Measurements from ENCODE around the gene CAMK1D.

Gene CAMK1D

DNA sequence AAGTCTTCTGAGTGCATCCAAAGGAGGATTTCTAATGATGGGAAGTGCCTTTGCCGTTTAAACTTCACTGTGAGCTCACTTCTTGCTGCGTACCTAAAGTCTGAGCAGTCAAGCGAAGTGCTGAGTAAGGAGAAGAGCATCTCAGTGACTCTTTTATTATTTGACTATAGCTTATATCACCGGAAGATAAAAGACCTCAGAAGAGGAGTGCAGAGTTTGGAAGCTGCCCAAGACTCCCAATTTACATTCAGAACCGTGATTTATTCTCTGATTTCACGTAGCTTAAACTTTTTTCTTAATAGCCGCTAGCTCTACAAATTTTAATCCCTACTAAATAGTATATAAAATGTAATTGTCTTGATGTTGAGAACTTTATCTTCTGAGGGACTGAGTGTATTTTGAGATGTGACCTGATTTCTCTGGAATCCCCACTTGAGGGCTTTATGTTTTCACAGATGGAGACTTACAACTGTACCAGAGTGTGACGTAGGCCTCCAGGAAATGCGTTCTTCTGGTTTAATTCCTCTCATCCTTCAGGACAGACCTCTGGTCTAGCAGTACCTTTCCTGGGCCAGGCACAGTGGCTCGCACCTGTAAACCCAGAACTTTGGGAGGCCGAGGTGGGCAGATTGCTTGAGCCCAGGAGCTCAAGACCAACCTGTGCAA lies 51.1 kb downstream of the CAMK1D start:
- DNase-seq (ENCODE audit: low read depth, low spot score) = peak; percentile 30

DNA sequence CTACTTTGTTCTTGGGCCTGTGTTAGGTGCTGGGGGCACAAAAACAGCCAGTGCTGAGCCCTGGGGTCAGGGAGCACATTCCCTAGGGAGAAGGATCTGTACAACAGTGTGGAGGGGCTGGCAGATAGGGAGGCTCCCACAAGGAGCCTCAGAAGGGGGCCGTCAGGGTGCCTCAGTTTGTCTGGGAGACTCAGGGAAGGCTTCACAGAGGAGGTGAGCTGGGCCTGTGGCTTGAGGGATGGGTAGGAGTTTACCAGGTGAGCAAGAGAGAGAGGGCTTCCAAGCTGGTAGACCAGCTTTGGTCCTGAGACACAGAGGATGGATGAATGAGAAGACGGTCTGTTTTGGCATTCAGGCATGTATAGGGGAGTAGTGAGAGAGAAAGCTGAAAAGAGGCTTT lies 52.1 kb downstream of the CAMK1D start:
- no peak for DNase-seq (ENCODE audit: low read depth, low spot score)

DNA sequence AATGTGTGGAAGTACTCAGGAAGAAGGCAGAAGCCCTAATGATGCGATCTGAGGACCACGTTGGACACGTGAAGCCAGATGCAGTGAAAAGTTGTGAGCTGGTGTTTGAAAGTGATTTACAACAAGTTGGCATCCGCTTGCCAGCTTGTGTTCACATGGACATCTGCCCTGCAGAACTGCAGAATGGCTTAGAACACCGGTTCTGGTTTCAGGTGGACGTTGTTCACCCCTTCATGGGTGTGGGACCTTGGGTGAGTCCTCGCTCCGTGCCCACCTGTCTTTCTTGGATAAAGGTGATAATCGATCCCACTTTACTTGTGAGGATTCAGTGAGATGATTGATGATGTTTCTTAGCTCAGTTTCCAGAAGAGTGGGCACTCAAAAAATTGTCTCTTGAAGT lies 53.8 kb downstream of the CAMK1D start:
- DNase-seq (ENCODE audit: low read depth, low spot score) = no peak

DNA sequence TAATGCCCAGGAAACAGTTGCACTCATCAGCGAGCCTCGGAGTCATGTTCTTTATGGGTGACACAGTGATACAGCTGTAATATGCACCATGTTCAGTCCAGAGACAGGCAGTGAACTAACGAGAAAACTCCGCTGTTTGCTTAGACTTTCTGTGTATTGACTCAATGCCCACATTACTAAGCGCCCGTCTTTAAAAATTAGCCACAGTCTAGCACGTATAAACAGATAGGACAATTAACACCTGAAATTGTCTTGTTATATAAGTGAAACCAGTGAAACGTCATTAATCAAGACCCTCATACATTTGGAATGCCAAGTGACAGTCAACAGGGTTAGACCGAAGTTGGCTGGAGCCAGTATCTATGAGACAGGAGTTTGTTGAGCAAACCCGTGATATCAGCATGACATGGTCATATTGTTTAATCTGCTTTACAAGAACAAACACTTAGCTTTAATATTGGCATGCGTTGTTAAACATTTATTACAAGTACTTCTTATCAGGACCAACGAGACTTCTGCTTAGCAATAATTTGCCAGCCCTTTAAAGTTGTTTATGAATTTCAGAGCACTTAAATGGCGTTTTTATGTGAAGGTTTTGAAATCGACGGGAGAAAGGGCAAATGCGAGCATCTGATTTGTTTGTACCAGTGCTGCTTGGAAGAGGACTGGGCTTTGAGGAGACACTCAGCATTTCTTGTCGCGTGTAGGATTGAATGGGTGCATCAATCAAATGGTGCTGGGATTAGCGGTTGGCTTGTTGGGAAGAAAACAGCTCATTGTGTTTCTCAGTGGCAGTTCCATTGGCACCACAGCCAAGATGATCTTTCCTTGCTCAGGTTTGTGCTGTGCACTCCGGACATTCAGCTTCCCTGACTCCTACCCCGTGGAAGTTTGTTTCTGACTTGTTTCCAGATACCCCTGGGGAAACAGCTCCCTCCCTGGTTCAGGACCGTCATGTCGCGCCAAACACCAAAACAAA lies 56.3 kb downstream of the CAMK1D start:
- DNase-seq (ENCODE audit: low read depth, low spot score) = no peak

DNA sequence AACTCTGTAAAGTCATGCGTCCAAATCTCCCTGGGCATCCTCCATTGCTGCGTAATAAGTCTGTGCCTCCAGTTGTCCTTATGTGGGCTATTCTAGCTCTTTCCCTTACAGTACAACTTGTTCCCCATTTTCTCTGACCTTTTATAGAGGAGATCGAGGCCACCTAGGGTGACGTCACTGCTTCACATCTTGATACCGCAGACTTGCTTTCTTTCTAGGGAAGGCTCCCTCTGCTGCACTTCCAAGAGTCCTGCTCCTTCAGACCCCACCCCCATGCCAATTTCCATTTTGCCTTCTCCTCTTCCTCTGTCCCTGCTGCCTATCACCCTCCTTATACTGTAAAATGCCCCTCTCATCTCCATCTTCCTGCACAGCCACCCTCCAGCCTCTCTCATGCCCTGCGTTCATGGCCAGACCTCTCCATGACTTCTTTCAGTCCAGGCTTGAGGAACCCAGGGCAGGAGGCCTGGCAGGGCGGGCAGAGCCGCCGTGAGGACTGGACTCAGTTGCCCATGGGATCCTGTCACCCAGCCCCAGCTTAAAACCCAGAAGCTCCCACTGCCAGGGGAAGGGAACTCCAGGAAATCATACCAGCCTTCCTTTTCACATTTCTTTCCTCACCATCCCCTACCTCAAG lies 57.5 kb downstream of the CAMK1D start:
- DNase-seq (ENCODE audit: low read depth, low spot score) = no peak

DNA sequence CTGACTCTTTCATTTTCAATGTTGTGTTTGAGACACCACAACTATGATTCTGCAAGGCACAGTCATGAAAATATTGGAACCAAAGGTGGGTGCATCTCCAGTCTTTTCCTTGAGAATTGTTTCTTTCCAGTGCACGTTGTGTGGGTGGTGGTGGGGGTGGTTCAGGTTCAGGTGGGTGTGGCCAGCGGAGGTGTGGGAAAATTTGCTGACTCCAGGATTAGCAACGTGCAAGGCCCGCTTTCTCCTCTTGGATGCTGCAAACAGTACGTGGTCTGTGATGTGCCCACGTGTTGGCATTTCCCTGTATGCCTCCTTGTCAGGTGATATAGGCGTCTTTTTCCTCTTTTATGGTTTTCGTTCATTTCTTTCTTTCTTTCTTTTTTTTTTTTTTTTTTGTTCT lies 59.1 kb downstream of the CAMK1D start:
- no peak for DNase-seq (ENCODE audit: low read depth, low spot score)

DNA sequence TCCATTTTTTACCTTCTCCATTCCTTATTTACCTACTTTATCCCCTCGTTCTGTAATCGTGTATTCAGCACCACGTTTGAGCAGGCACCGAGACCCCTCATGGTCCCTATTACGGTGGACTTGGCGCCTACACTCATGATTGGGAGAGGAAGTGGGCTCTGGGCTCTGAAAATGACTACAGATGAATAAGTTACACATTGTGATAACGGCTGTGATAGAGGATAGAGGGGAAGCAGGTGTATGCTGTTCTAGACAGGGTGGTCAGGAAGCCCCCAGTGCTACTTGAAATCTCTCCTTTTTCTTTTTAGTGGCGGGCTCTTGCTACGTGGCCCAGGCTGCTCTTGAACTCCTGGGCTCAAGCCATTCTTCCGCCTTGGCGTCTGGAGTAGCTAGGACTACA lies 59.8 kb downstream of the CAMK1D start:
- DNase-seq (ENCODE audit: low read depth, low spot score) = no peak

DNA sequence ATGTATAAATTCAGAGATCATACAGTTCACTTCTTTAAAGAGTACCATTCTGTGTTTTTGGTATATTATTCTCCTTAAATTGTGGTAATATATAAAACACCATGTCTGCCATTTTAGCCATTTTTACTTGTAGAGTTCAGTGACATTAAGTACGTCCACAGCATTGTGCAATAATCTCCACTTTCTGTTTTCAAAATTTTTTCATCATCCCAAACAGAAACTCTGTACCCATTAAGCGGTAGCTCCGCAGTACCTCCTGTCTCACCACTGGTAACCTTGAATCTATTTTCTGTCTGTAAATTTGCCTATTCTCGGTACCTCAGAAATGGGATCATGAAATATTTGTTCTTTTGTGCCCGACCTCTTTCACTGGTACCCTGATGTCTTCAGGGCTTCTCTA lies 60.3 kb downstream of the CAMK1D start:
- DNase-seq (ENCODE audit: low read depth, low spot score) = no peak

DNA sequence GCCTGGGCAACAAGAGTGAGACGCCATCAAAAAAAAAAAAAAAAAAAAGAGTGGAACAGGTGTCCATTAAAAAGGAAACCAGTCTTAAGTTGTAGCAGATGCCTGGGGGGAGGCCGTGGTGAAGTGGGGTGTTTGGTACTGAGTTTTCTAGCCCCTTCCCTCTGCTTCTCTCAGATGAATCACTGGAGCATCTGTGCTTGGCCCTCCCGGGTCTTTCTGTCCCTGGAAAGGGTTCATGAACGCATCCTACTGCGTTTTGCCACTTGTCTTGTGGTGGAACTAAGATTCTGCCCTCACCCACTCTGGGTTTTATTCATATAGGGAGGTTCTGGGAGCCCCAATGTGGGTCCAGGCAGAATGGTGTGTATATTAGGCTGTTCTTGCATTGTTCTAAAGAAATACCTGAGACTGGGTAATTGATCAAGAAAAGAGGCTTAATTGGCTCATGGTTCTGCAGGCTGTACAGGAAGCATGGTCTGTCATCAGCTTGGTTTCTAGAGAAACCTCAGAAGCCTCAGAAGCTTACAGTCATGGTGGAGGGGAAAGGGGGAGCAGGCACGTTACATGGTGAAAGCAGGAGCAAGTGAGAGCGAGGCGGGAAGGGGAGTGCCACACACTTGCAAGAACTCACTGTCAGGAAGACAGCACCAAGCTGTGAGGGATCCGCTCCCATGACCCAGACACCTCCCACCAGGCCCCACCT lies 63.5 kb downstream of the CAMK1D start:
- no peak for DNase-seq (ENCODE audit: low read depth, low spot score)

DNA sequence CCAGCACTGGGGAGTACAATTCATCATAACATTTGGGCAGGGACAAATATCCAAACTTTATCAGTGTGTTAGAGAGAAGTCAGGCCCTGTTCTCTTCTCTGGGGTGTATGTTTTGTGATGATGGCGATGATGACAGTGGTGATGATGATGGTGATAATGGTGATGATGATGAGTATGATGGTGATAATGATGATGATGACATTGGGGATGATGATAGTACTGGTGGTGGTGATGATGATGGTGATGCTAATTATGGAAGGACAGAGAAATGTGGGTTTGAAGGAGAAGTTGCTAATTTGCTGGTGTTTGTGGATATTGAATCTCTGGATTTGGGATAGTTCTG lies 64.0 kb downstream of the CAMK1D start:
- DNase-seq (ENCODE audit: low read depth, low spot score) = no peak

DNA sequence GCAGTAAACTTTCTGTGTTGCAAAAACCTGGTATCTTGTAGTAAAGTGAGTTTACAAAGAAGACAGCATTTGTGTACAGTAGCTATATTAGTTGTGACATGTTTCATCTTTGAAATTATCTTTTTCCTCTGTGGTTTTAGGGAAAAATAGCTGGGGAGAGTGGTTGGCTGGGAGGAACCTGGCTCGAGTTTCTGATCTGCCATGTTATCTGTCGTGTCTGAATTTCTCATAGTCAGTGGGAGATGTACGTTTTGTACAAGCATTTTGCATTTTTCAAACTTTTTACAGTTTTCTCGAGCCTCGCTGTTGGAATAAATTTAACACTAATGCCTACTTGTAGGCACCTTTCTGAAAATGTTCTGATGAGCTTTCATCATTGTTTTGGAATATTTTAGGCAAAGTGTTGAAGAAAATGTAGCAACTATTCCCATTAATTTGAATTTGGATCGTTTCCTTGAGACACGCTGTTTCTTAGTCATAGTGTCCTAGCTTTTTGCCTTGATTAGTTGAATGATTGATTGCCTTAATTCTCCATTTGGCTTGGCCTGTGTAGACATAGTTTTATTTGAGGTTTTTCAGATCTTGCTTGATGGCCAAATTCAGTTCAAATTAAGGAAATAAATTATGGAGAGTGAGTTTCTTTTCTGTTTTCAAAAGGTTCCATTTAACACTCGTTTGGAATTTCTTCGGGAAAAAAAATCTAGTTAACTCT lies 65.1 kb downstream of the CAMK1D start:
- DNase-seq (ENCODE audit: low read depth, low spot score) = no peak

DNA sequence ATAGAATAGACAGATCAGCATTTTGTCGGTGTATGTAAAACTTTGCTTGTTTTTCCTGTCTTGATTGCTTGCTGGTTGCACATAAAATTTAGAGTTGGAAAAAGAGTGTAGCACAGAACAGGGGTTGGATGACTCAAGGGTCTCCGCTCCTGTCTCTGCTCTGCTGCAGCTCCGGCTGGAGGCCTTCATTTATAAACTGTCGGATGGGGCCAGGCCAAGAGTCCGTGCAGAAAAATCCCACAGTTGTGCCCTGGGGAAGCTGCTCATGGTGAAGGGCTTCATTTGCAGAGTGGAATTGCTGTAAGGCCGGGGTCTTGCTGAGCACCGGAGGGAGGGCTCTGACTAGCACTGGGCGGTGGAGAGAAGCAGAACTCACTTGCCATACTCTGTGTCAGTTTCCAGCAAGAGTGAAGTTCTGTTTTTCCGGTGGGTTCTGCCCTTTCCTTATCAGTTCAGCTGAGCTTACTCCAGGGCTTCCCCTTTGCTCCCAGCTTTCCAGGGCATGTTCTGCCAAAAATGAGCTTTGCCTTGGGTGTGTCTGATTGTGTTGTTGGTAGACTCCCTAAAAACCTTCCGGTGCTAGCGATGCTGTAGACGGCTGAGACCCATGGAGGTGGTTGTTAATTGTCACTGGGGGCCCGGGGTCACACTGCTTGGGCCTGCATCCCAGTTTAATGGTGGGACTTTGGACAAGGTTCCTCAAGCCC lies 67.2 kb downstream of the CAMK1D start:
- no peak for DNase-seq (ENCODE audit: low read depth, low spot score)

DNA sequence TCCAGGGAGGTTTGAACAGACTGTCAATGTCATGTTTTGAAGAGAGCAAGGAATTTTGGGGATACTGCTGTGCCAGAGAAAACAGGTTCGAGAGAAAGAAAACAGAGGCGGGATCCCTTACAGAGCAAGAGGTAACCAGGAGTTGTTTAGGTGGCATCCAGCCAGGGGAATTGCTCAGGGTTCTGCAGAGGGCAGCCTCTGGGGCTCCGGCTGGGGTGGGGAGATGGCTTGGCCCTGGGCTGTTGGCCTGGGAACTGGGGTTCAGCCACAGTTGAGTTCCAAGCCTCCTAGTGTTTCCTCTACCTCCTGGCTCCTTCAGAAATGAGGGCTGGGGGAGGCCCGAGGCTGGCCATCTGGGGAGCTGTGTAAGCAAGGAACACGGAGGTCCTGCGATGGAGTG lies 68.0 kb downstream of the CAMK1D start:
- DNase-seq (ENCODE audit: low read depth, low spot score) = no peak

DNA sequence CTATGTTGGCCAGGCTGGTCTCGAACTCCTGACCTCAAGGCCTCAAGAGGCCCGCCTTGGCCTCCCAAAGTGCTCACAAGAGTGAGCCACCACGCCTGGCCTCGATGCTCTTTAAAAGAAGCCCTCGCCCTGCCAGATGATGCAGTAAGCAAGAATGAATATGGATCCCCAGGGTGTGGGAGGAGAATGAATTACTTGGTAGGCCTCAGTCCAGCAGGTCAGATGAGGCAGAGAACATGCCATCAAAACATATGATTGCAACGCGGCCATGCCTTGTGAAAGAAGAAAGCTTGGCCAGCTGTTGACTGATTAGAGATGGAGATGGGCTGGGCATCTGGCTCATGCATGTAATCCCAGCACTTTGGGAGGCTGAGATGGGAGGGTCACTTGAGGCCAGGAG lies 68.7 kb downstream of the CAMK1D start:
- no peak for DNase-seq (ENCODE audit: low read depth, low spot score)

DNA sequence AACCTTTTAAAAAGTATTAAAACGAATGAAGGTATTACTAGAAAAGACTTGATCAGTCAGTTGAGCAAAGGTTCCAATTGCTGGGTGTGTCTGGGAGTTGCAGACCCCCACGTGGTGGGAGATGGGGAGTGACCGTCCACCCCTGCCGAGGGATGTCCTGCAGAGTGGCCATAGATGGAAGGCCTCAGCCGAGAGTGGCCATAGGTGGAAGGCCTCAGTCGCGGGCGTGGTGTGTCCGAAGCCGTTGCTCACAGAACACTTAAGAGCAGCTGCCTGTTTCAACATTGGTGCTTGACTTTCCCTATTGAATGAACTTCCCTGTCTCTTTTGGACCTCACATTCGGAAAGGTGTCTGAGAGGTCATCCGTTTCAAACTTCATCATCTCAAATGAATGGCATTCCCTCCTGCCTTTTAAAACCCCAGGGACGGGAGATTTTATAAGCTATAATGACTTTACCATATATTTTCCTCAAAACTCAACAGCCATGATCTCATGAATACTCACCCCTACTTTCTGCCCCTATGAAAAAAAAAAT lies 69.4 kb downstream of the CAMK1D start:
- DNase-seq (ENCODE audit: low read depth, low spot score) = no peak

DNA sequence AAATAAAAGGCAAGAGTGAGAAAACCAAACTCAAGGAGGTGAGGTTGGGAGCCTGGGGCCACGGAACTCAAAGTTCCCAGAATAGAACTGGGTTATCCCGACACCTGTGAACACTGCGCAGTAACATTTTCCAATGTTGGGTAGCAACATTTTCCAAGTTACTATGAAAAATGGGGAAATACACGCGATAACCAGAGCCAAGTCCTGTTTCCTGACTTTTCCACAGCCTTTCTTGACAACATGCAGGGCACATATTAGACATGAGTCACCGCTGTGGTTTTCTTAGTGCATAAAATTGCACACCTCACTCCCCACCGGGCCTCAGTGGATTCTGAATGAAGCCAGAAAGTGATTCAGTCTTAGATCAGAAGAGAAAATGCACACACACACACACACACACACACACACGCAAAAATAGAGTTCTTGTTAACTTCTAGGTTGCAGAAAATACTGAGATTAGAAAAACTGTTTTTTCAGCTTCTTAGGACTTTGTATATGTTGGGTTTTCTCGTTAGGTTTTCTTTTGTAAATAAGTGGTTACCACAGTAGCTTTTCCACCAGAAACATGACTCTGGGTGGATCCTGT lies 70.0 kb downstream of the CAMK1D start:
- peak; percentile 51 for DNase-seq (ENCODE audit: low read depth, low spot score)

DNA sequence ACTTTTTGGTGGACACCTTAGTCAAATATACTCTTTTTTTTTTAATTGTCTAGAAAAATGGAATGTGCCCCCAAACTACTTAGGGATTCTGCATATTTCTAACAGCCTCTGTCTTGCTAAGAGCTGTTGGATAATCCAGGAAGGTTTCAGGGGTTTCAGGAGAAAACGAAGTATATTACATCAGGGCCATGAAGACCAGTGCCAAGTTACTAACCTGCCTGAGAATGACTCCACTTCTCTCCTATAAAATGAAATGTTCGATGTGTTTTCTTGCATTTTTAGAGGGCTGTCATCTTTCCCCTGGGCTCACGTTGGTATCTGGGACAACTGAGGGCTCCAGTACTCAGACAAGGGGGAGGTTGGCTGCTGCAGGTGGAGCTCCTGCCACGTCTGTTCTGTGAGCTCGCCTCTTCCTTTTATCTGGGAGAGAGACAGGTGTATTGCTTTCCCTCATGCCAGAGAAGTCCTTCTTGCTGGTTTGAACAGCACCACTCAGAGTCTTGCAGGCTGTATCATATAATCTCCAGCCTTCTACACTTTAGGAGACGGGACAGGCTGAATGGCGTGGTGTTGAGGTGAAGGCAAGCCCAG lies 71.3 kb downstream of the CAMK1D start:
- DNase-seq (ENCODE audit: low read depth, low spot score) = no peak

DNA sequence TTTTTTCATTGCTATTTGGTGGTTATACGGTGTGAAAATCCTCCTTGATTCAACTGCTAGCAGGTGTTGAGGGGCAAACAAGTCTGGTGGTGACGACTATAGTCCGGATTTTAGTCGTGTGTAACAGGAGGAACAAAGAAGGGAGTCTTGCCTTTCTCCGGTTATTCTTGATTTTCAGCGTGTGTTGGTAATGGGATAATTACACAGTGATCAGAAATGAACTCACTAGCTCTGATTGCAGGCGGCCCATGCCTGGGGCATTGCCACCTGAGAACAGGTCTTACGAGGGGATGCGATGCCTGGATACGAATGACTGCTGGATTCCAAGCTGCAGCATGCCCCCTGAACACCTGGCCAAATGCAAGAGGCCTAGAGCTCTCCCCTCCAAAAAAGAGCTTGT lies 72.8 kb downstream of the CAMK1D start:
- no peak for DNase-seq (ENCODE audit: low read depth, low spot score)

DNA sequence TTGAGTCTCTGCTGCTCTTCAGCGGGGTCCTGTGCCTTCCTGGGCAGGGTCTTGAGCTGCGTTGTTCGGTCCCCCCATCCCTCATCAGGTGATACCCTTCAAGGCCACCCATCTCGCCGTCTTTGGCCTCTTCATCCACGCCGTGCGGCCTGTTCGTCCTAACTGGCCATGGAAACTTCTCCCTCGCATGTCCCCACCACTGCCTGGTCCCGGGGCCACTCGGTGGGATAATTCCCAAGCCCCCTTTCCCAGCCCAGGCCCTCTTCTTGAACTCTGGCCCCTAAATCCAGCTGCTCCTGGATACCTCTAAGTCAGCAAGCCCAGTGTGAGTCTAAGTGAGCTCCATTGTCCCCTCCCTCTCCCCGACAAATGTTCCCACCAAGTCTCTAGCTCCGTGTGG lies 74.5 kb downstream of the CAMK1D start:
- DNase-seq (ENCODE audit: low read depth, low spot score) = no peak

DNA sequence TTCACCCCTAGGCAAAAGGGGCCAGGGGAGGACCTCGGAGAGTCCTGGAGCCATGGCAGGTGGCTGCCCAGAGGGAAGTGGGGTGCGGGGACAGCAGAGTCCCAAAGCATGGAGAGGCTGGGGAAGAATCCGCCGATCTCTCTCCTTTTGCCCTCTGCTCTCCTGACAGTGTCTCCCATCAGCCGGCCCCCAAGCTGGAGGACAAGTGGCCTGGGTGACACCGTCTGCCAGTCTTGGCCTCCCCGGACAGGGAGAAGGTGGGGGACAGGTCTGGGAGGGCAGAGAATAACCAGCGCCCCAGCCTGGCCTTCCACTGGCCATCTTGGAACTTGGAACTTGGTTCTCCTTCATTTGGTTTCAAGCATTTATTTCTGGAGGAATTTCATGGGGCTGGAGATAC lies 77.9 kb downstream of the CAMK1D start:
- no peak for DNase-seq (ENCODE audit: low read depth, low spot score)
